ENCODE data around the gene TMEM19.

- TF ChIP-seq POLR2A (IDR thresholded peaks at IDR 0.05) (no peak), CTCF (IDR thresholded peaks at IDR 0.05) (no peak), EP300 (IDR thresholded peaks at IDR 0.05) (no peak)
Observed at GRCh38 chr12:71684081-71684480, 1.8 kb upstream of the TMEM19 start.
